CD4-positive, CD25-positive, alpha-beta regulatory T cell (primary cell): ENCODE results near the gene EXOSC5. TPM values are rescaled to one million over a fixed set of nuclear protein-coding genes. Genes with fewer than 3 reads are reported as not detected.
A peak's percentile ranks its signal among the peaks of the same experiment; 100 is the strongest.
"Not testable (repeated sequence)": the region's sequence is repeated elsewhere in the genome, so short reads cannot be mapped to it uniquely, and the experiment has no call there.

Source experiments
- ATAC-seq, 2 donors: fragments of 150-1000 bp; cut with Tn5 transposase; one replicate each; pipeline ENCODE4 v1.10.0; 2021; ENCODE audit warnings: low read depth in 2 of 2, moderate number of reproducible peaks in 2 of 2, moderate library complexity in 1 of 2
- DNase-seq, 3 donors: peaks; one replicate each; pipeline versions ENCODE4 v3.0.0 to v3.0.0-alpha.2; 2012 to 2022; ENCODE audit warnings: mixed read lengths in 1 of 3
- H3K27ac ChIP-seq: one replicate; pipeline ENCODE4 v1.7.0; 2013; ENCODE audit warnings: mild to moderate bottlenecking, low read length; ENCODE audit not compliant: insufficient read depth, poor library complexity, severe bottlenecking
- H3K27me3 ChIP-seq: one replicate; pipeline ENCODE4 v1.7.0; 2013; ENCODE audit warnings: low read length; ENCODE audit not compliant: control insufficient read depth, insufficient read depth
- H3K36me3 ChIP-seq: one replicate; pipeline ENCODE4 v1.7.0; 2013; ENCODE audit warnings: mild to moderate bottlenecking, low read length, moderate library complexity; ENCODE audit not compliant: control insufficient read depth, insufficient read depth
- H3K4me1 ChIP-seq: 2 replicates; pipeline ENCODE4 v1.7.0; 2013; ENCODE audit warnings: mild to moderate bottlenecking, low read length; ENCODE audit not compliant: insufficient read depth, control insufficient read depth, poor library complexity, severe bottlenecking
- H3K4me3 ChIP-seq: one replicate; pipeline ENCODE4 v1.7.0; 2013; ENCODE audit warnings: low read depth, mild to moderate bottlenecking, low read length, moderate library complexity
- H3K9me3 ChIP-seq, 2 experiments: 1 replicate in 1 of 2; 2 replicates in 1 of 2; pipeline ENCODE4 v1.7.0; 2013; ENCODE audit warnings: low read length in 2 of 2, mild to moderate bottlenecking in 1 of 2, moderate library complexity in 1 of 2; ENCODE audit not compliant: control insufficient read depth in 2 of 2
- H3K27ac Mint-ChIP-seq, 3 donors: one replicate each; pipeline ENCODE4 v1.8.0; 2020 to 2022; ENCODE audit warnings: mild to moderate bottlenecking in 3 of 3, mixed read lengths in 3 of 3, moderate library complexity in 2 of 3
- H3K27me3 Mint-ChIP-seq: one replicate; pipeline ENCODE4 v1.8.0; 2022; ENCODE audit warnings: mild to moderate bottlenecking, mixed read lengths
- H3K36me3 Mint-ChIP-seq: one replicate; pipeline ENCODE4 v1.8.0; 2020; ENCODE audit warnings: mixed read lengths
- H3K4me1 Mint-ChIP-seq, 4 donors: one replicate each; pipeline ENCODE4 v1.8.0; 2020 to 2022; ENCODE audit warnings: mixed read lengths in 4 of 4, mild to moderate bottlenecking in 1 of 4
- H3K4me3 Mint-ChIP-seq, 4 donors: one replicate each; pipeline ENCODE4 v1.8.0; 2020 to 2022; ENCODE audit warnings: mild to moderate bottlenecking in 4 of 4, mixed read lengths in 4 of 4, moderate library complexity in 3 of 4
- H3K9me3 Mint-ChIP-seq, 7 donors: one replicate each; pipeline ENCODE4 v1.8.0; 2020 to 2022; ENCODE audit warnings: mixed read lengths in 7 of 7, mild to moderate bottlenecking in 3 of 7, moderate library complexity in 2 of 7
- polyA plus RNA-seq, 4 donors: library from polyadenylated mRNA; unstranded; fragments of 300-500 nt; fragmentation: Illumina TruSeq; gene quantifications; one replicate each; pipeline ENCODE4 v1.2.3, GENCODE V29; 2021
- total RNA-seq: library from RNA; stranded (reverse); gene quantifications from one replicate; pipeline ENCODE4 v1.2.3, GENCODE V29; 2022

EXOSC5 gene
- total and polyA plus RNA-seq, 5 donors from 2014 or later, result 13.9 to 65.3 (median 55.6) TPM

DNA sequence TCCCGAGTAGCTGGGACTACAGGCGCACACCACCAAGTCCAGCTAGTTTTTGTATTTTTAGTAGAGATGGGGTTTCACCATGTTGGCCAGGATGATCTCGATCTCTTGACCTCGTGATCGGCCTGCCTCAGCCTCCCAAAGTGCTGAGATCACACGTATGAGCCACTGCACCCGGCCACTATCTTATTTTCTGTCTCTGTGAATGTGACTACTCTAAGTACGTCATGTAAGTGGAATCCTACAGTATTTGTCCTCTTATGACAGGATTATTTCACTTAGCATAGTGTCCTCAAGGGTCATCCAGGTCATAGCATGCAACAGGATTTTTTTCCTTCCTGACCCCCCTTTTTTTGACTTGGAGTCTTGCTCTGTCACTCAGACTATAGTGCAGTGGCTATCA lies 25.6 kb downstream of the EXOSC5 start:
- Histone ChIP-seq H3K27me3 (no peaks in the 10 kb centered on the region), H3K4me1 (peaks cover 5% of the 10 kb centered on the region), H3K4me3 (no peak overlapping the region), H3K27ac (no peak overlapping the region), H3K9me3 (no peaks in the 10 kb centered on the region), H3K36me3 (no peaks in the 10 kb centered on the region)
- no peaks in the 10 kb centered on the region for H3K9me3 Mint-ChIP-seq
- H3K4me3 Mint-ChIP-seq, result peak overlapping the region in 1 of 4 donors; percentile 81
- H3K4me1 Mint-ChIP-seq, result peaks cover 0 to 7% (median 4%) of the 10 kb centered on the region in 4 donors
- ATAC-seq (no peak), DNase-seq (no peak)
- no peak overlapping the region for H3K27ac Mint-ChIP-seq
- H3K36me3 Mint-ChIP-seq, result no peaks in the 10 kb centered on the region
- no peaks in the 10 kb centered on the region for H3K27me3 Mint-ChIP-seq

DNA sequence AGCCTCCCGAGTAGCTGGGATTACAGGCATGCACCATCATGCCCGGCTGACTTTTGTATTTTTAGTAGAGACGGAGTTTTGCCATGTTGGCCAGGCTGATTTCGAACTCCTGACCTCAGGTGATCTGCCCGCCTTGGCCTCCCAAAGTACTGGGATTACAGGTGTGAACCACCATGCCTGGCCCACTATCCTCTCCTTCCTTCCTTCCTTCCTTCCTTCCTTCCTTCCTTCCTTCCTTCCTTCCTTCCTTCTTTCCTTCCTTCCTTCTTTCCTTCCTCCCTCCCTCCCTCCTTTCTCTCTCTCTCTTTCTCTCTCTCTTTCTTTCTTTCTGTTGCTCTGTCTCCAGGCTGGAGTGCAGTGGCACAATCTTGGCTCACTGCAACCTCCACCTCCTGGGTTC lies 26.0 kb downstream of the EXOSC5 start:
- H3K4me3 Mint-ChIP-seq, result peak overlapping the region in 1 of 4 donors; percentile 81
- H3K4me3 ChIP-seq, H3K27me3 ChIP-seq, H3K27me3 Mint-ChIP-seq, DNase-seq, H3K9me3 Mint-ChIP-seq, H3K4me1 Mint-ChIP-seq, ATAC-seq, H3K36me3 Mint-ChIP-seq, H3K9me3 ChIP-seq, H3K4me1 ChIP-seq, H3K27ac ChIP-seq, H3K36me3 ChIP-seq, H3K27ac Mint-ChIP-seq: not testable (repeated sequence)

GRCh38 chr19:41369769-41370168 lies 27.4 kb downstream of the EXOSC5 start:
- Histone ChIP-seq H3K36me3 (no peaks in the 10 kb centered on the region), H3K27me3 (no peaks in the 10 kb centered on the region), H3K4me3 (no peak overlapping the region), H3K4me1 (no peaks in the 10 kb centered on the region), H3K9me3 (no peaks in the 10 kb centered on the region), H3K27ac (no peak overlapping the region)
- H3K36me3 Mint-ChIP-seq, result no peaks in the 10 kb centered on the region
- no peak overlapping the region for H3K4me3 Mint-ChIP-seq
- H3K4me1 Mint-ChIP-seq, result peaks cover 0 to 7% (median 1%) of the 10 kb centered on the region in 4 donors
- no peak for DNase-seq
- no peak overlapping the region for H3K27ac Mint-ChIP-seq
- no peaks in the 10 kb centered on the region for H3K9me3 Mint-ChIP-seq
- no peak for ATAC-seq
- H3K27me3 Mint-ChIP-seq, result no peaks in the 10 kb centered on the region

DNA sequence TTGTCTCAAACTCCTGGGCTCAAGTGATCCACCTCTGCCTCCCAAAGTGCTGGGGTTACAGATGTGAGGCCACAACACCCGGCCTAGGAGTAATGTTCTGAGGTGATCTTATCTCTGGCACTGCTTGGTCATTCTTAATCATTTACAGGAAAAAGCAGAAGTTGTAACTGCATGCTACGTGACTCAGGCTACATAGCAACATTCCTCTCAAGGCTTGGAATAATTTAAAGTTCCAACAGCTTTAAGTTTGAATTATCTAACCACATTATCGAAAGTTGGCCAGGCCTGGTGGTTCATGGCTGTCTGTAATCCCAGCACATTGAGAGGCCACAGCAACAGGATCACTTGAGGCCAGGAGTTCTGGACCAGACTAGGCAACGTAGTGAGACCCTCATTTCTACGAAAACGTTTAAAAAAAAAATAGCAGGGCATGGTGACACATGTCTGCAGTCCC lies 29.3 kb downstream of the EXOSC5 start:
- Histone ChIP-seq H3K36me3 (no peaks in the 10 kb centered on the region), H3K4me3 (no peak overlapping the region), H3K9me3 (no peaks in the 10 kb centered on the region), H3K27ac (no peak overlapping the region), H3K27me3 (no peaks in the 10 kb centered on the region), H3K4me1 (peaks cover 13% of the 10 kb centered on the region)
- H3K9me3 Mint-ChIP-seq, result no peaks in the 10 kb centered on the region
- DNase-seq (no peak), ATAC-seq (no peak)
- no peaks in the 10 kb centered on the region for H3K27me3 Mint-ChIP-seq
- H3K4me1 Mint-ChIP-seq, result peaks cover 0 to 26% (median 7%) of the 10 kb centered on the region in 4 donors
- no peak overlapping the region for H3K4me3 Mint-ChIP-seq
- H3K36me3 Mint-ChIP-seq, result no peaks in the 10 kb centered on the region
- peak overlapping the region in 1 of 3 donors; percentile 48 for H3K27ac Mint-ChIP-seq

- no peaks in the 10 kb centered on the region for H3K27me3 Mint-ChIP-seq
- no peaks in the 10 kb centered on the region for H3K36me3 Mint-ChIP-seq
- ATAC-seq (no peak), DNase-seq (peak in 1 of 3 donors; percentile 46)
- H3K4me3 Mint-ChIP-seq, result peak overlapping the region in 2 of 4 donors; percentile 16 to 93
- H3K9me3 ChIP-seq, result no peaks in the 10 kb centered on the region
- H3K9me3 Mint-ChIP-seq, result no peaks in the 10 kb centered on the region
- H3K36me3 ChIP-seq, result no peaks in the 10 kb centered on the region
- no peak overlapping the region for H3K4me3 ChIP-seq
- H3K4me1 ChIP-seq, result peaks cover 20% of the 10 kb centered on the region
- no peaks in the 10 kb centered on the region for H3K27me3 ChIP-seq
- H3K4me1 Mint-ChIP-seq, result peaks cover 0 to 32% (median 12%) of the 10 kb centered on the region in 4 donors
- H3K27ac Mint-ChIP-seq, result peak overlapping the region; percentile 13 to 62 (median 29)
- H3K27ac ChIP-seq, result no peak overlapping the region
Observed at GRCh38 chr19:41366089-41366488, 31.1 kb downstream of the EXOSC5 start.

DNA sequence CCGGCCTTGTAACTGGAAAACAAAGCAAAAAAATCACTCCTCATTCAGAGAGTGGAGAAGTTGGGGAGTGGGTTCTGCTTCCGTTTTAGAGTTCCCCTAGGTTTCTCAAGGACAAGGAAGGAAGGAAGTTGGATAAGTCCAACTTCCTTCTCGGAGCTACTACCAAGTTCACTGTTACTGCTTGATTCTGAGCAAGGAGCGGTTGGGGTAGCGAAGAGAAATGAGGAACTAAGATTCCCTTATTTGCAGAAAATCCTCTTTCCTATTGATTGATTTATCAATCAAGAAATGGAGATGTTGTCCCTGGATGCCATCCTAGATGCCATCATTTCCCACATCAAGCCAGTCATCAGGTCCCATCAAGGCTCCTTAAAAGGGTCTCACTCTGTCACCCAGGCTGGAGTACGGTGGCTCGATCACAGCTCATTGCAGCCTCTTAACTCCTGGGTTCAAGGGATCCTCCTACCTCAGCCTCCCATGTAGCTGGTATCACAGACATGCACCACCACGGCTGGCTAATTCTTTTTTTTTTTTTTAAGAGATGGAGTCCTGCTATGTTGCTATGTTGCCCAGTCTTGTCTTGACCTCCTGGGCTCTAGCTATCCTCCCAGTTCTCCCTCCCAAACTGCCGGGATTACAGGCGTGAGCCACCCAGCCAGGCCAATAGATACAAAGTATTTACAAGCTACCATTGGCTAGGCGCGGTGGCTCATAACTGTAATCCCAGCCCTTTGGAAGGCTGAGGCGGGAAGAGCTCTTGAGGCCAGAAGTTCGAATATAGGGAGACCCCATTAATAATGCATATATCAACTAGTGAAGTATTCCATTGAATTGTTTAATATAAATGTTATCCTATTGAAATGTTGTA lies 32.4 kb downstream of the EXOSC5 start:
- H3K9me3 Mint-ChIP-seq, result no peaks in the 10 kb centered on the region
- no peaks in the 10 kb centered on the region for H3K36me3 Mint-ChIP-seq
- Histone ChIP-seq H3K36me3 (no peaks in the 10 kb centered on the region), H3K27me3 (no peaks in the 10 kb centered on the region), H3K4me3 (peak overlapping the region; percentile 97), H3K27ac (peak overlapping the region; percentile 100), H3K9me3 (no peaks in the 10 kb centered on the region), H3K4me1 (peaks cover 20% of the 10 kb centered on the region)
- DNase-seq (no peak), ATAC-seq (no peak)
- peak overlapping the region; percentile 93 to 98 (median 95) for H3K4me3 Mint-ChIP-seq
- H3K27ac Mint-ChIP-seq, result peak overlapping the region; percentile 100
- H3K4me1 Mint-ChIP-seq, result peaks cover 0 to 41% (median 14%) of the 10 kb centered on the region in 4 donors
- no peaks in the 10 kb centered on the region for H3K27me3 Mint-ChIP-seq

GRCh38 chr19:41363753-41364523 lies 33.2 kb downstream of the EXOSC5 start, which contains the start of gene B9D2:
Gene B9D2 (minus strand): TSS chr19:41364149. CDS start chr19:41363519, 630 bp downstream.
- peak; percentile 97 for ATAC-seq
- Mint-ChIP-seq H3K4me3 (peak within 1 kb of the TSS; percentile 93 to 98 (median 95)), H3K27me3 (no peaks in the 10 kb centered on the region), H3K36me3 (no peaks in the 10 kb centered on the region), H3K27ac (peak within 1 kb of the TSS; percentile 100), H3K4me1 (peaks cover 0 to 46% (median 18%) of the 10 kb centered on the region in 4 donors), H3K9me3 (no peaks in the 10 kb centered on the region)
- DNase-seq, result peak; percentile 97 to 99 (median 99)
- H3K27ac ChIP-seq, result peak within 1 kb of the TSS; percentile 100
- no peaks in the 10 kb centered on the region for H3K9me3 ChIP-seq
- H3K4me3 ChIP-seq, result peak within 1 kb of the TSS; percentile 97
- H3K4me1 ChIP-seq, result peaks cover 20% of the 10 kb centered on the region
- no peaks in the 10 kb centered on the region for H3K27me3 ChIP-seq
- no peaks in the 10 kb centered on the region for H3K36me3 ChIP-seq
